Upper lobe of left lung (tissue), 6 donors: ENCODE data around the gene TOP2A. TPM values are rescaled to one million over a fixed set of nuclear protein-coding genes. Genes with fewer than 3 reads are reported as not detected.
"Not testable (repeated sequence)": the region's sequence is repeated elsewhere in the genome, so short reads cannot be mapped to it uniquely, and the experiment has no call there.

Source experiments
- ATAC-seq, 2 donors: fragments of 200-7000 bp; cut with Tn5 transposase; one replicate each; pipeline ENCODE4 v1.9.1; 2022; ENCODE audit warnings: mild to moderate bottlenecking in 2 of 2, moderate library complexity in 2 of 2; ENCODE audit not compliant: low FRiP score in 2 of 2
- DNase-seq, 2 donors: peaks; one replicate each; pipeline ENCODE4 v3.0.0-alpha.2; 2019 to 2020
- H3K27ac ChIP-seq, 4 donors: fragments of 200-600 bp; sonication (generic); one replicate each; pipeline ENCODE4 v1.5.1; 2016 to 2019
- H3K27me3 ChIP-seq, 4 donors: fragments of 200-600 bp; sonication (generic); one replicate each; pipeline ENCODE4 v1.5.1; 2017 to 2019
- H3K36me3 ChIP-seq, 4 donors: fragments of 200-600 bp; sonication (generic); one replicate each; pipeline ENCODE4 v1.5.1; 2016 to 2019
- H3K4me1 ChIP-seq, 4 donors: fragments of 200-600 bp; sonication (generic); one replicate each; pipeline ENCODE4 v1.5.1; 2018 to 2019
- H3K4me3 ChIP-seq, 4 donors: fragments of 200-600 bp; sonication (generic); one replicate each; pipeline ENCODE4 v1.5.1; 2017 to 2019; ENCODE audit warnings: mild to moderate bottlenecking in 2 of 4, moderate library complexity in 1 of 4
- H3K9me3 ChIP-seq, 4 donors: fragments of 200-600 bp; sonication (generic); one replicate each; pipeline ENCODE4 v1.5.1; 2018 to 2019
- EP300 ChIP-seq, 4 donors: sonication (generic); formaldehyde crosslinking; IDR thresholded peaks; one replicate each; pipeline ENCODE4 v1.5.1; 2017; ENCODE audit warnings: antibody characterized with exemption in 4 of 4, control low read depth in 2 of 4
- POLR2A ChIP-seq, 4 donors: fragments of 450-650 bp; IDR thresholded peaks; one replicate each; pipeline ENCODE4 v1.5.1; 2016 to 2017; ENCODE audit warnings: antibody characterized with exemption in 4 of 4, mild to moderate bottlenecking in 2 of 4
- POLR2AphosphoS5 ChIP-seq, 2 donors: sonication (generic); formaldehyde crosslinking; IDR thresholded peaks; one replicate each; pipeline ENCODE4 v1.5.1; 2017; ENCODE audit warnings: antibody characterized with exemption in 2 of 2
- WGBS, 2 donors: methylation state at CpG; one replicate each; pipeline ENCODE4 v1.1.5; 2017 to 2018; 5-methylcytosine and 5-hydroxymethylcytosine counted together
- total RNA-seq, 6 donors: library from RNA; depleted of rRNA in 4 of 6; stranded (reverse); fragments of >200 nt in 4 of 6; gene quantifications; one replicate each; pipeline versions ENCODE4 v1.1.0 to v1.2.1, GENCODE V29; 2016 to 2021
- TF ChIP-seq, protein P1 (sequence below), 6 experiments: fragments of 450-650 bp in 4 of 6; fragments of 200-600 bp in 2 of 6; sonication (generic) in 2 of 6; IDR thresholded peaks; one replicate each; pipeline ENCODE4 v1.5.1; 2016 to 2019; ENCODE audit warnings: antibody characterized with exemption in 6 of 6
- donor health status: DM: no; HTN: no; CAD: no; lungs with moderate emphysema.
- donor health status: DM: no; HTN: yes; CAD: no; lungs with severe emphysema.

TOP2A gene
- total RNA-seq, 6 donors from 2014 or later = under 0.01 to 14.5 (median 6.2) TPM

DNA sequence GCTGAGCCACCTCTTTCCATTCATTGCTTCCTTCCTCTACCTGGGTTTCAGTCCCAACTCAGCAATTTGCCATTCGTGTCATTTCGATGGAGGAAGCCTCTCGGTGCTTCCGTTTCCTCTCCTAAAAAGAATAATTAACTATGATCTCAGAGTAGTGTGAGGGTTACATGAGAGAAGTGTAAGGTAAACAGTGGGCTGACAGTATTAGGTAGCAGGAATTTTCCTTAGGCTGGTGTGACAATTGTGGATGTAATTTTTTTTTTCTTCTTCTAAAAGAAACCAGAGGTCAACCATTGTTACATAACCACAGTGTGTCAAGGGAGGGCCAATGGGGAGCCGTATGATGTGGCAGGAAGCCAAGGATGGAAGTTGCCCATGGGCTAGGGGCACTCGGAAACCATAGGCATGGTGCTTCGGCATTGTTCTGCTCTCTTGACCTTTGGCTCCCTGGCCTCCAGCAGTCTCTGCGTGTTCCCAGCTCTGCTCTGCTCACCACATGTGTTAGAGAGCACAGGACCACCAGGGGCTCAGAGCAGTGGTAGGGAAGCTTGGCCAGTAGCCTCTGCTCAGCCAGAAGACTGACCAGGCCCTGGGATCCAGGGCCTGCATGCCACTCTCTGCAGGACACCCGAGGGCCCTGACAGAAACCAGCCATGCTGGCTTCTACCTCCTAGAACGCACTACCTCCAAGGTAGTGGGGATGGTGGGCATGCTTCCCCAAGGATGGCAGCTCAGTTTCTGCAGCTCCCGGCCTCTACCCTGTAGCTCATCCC, 2.0 kb upstream of the TOP2A start:
- H3K27ac ChIP-seq = peak overlapping the region in 2 of 4 donors; percentile 17 to 48
- TF ChIP-seq, protein P1, sequence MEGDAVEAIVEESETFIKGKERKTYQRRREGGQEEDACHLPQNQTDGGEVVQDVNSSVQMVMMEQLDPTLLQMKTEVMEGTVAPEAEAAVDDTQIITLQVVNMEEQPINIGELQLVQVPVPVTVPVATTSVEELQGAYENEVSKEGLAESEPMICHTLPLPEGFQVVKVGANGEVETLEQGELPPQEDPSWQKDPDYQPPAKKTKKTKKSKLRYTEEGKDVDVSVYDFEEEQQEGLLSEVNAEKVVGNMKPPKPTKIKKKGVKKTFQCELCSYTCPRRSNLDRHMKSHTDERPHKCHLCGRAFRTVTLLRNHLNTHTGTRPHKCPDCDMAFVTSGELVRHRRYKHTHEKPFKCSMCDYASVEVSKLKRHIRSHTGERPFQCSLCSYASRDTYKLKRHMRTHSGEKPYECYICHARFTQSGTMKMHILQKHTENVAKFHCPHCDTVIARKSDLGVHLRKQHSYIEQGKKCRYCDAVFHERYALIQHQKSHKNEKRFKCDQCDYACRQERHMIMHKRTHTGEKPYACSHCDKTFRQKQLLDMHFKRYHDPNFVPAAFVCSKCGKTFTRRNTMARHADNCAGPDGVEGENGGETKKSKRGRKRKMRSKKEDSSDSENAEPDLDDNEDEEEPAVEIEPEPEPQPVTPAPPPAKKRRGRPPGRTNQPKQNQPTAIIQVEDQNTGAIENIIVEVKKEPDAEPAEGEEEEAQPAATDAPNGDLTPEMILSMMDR (IDR thresholded peaks at IDR 0.05) = no peak
- TF ChIP-seq POLR2AphosphoS5 (IDR thresholded peaks at IDR 0.05) (no peak), POLR2A (IDR thresholded peaks at IDR 0.05) (no peak), EP300 (IDR thresholded peaks at IDR 0.05) (peak in 1 of 4 donors; percentile 9)
- DNase-seq = no peak

DNA sequence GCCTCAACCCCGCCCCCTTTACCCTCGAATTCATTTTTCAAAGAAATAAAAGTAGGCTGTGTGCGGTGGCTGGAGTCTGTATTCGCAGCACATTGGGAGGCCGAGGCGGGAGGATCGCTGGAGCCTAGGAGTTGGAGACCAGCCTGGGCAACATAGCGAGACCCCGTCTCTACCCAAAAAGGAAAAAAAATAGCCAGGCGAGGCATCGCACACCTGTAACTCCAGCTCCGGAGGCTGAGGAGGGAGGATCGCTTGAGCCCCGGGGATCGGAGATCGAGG, 671 bp upstream of the TOP2A start:
- TF ChIP-seq POLR2AphosphoS5 (IDR thresholded peaks at IDR 0.05) (no peak), POLR2A (IDR thresholded peaks at IDR 0.05) (no peak), EP300 (IDR thresholded peaks at IDR 0.05) (no peak)
- TF ChIP-seq, protein P1 (IDR thresholded peaks at IDR 0.05) = no peak
- DNase-seq = no peak
- ATAC-seq = no peak
- H3K4me3 ChIP-seq = peak overlapping the region; percentile 36 to 87 (median 73)
- H3K4me1 ChIP-seq = peaks cover 14 to 43% (median 24%) of the 10 kb centered on the region in 4 donors
- 65 to 67% methylated on average over 16 of the region's 16 CpGs for WGBS, 2 donors
- peak overlapping the region; percentile 38 to 82 (median 56) for H3K27ac ChIP-seq
- H3K27me3 ChIP-seq = no peaks in the 10 kb centered on the region
- H3K9me3 ChIP-seq = no peaks in the 10 kb centered on the region
- H3K36me3 ChIP-seq = no peaks in the 10 kb centered on the region

More for the DNA sequence above, 2.0 kb upstream of the TOP2A start:
- H3K4me3 ChIP-seq = no peak overlapping the region
- no peaks in the 10 kb centered on the region for H3K9me3 ChIP-seq
- no peak for ATAC-seq
- 31 to 42% methylated on average over 9 to 11 of the region's 11 CpGs for WGBS, 2 donors
- no peaks in the 10 kb centered on the region for H3K36me3 ChIP-seq
- peaks cover 14 to 48% (median 25%) of the 10 kb centered on the region in 4 donors for H3K4me1 ChIP-seq
- no peaks in the 10 kb centered on the region for H3K27me3 ChIP-seq

DNA sequence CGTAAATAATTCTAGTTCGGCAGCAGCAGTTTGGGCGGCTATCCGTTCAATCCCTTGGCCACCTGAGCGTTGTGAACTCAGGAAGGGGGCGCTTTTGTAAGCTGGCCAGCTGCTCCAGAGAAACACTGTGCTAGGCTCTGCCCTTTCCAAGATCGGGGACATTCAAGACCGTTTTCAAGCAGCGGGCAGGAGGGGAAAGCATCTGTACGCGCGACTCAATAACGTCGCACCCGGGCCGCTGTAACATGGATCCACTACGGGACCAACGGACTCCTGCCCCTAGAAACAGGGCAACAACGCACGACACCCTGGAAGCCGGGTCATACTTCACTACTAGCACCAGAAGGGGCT, 463 bp downstream of the TOP2A start:
- no peak for ATAC-seq
- no peak for TF ChIP-seq POLR2A (IDR thresholded peaks at IDR 0.05)
- no peak for TF ChIP-seq EP300 (IDR thresholded peaks at IDR 0.05)
- no peak for TF ChIP-seq POLR2AphosphoS5 (IDR thresholded peaks at IDR 0.05)
- TF ChIP-seq, protein P1 (IDR thresholded peaks at IDR 0.05) = no peak

DNA sequence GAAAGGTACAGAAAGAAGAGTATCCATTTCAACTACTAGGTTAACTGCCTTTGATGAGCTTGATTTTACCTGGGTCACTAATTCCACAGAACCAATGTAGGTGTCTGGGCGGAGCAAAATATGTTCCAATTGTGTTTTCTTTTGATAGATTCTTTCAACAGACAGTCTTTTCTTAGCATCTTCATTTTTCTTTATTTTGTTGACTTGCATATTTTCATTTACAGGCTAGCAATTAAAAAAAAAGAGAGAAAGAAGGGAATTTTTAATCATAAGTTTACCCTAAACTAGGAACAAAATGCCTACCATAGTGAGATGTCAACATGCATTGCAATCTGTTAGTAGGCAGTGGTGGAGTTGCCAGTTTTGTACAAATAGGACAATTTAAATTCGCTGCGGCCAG, 1.0 kb downstream of the TOP2A start:
- H3K27ac ChIP-seq = no peak overlapping the region
- peaks cover 14 to 39% (median 24%) of the 10 kb centered on the region in 4 donors for H3K4me1 ChIP-seq
- H3K4me3 ChIP-seq = peak overlapping the region in 2 of 4 donors; percentile 76 to 87
- no peaks in the 10 kb centered on the region for H3K27me3 ChIP-seq
- H3K9me3 ChIP-seq = no peaks in the 10 kb centered on the region
- TF ChIP-seq EP300 (IDR thresholded peaks at IDR 0.05) = no peak
- ATAC-seq (no peak), DNase-seq (no peak)
- no peaks in the 10 kb centered on the region for H3K36me3 ChIP-seq
- 39 to 40% methylated on average over 3 of the region's 3 CpGs for WGBS, 2 donors

More for the DNA sequence above, 463 bp downstream of the TOP2A start:
- Histone ChIP-seq H3K36me3 (no peaks in the 10 kb centered on the region), H3K27me3 (no peaks in the 10 kb centered on the region), H3K27ac (peak overlapping the region in 2 of 4 donors; percentile 56 to 60), H3K4me1 (peaks cover 14 to 39% (median 24%) of the 10 kb centered on the region in 4 donors), H3K9me3 (no peaks in the 10 kb centered on the region), H3K4me3 (peak overlapping the region; percentile 43 to 87 (median 73))
- 0% methylated on average over 4 to 12 of the region's 21 CpGs for WGBS, 2 donors
- no peak for DNase-seq

DNA sequence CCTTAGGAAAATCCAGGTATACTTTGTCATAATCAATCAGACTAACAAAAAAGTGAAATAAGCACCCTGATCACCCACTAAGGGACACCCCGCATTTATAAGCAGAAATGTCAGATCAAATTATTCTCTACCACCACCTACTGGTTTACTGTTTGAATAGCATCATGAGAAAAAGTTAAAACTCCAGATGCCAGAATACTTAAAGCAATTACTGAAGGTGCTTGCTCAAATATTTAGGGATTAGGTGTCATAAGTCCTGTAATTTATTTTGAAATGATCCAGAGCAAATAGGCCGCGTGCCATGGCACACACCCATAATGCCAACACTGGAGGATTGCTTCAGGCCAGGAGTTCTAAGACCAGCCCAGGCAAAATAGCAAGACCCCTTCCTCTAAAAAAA, 2.3 kb downstream of the TOP2A start:
- peak overlapping the region in 1 of 4 donors; percentile 0 for H3K4me3 ChIP-seq

DNA sequence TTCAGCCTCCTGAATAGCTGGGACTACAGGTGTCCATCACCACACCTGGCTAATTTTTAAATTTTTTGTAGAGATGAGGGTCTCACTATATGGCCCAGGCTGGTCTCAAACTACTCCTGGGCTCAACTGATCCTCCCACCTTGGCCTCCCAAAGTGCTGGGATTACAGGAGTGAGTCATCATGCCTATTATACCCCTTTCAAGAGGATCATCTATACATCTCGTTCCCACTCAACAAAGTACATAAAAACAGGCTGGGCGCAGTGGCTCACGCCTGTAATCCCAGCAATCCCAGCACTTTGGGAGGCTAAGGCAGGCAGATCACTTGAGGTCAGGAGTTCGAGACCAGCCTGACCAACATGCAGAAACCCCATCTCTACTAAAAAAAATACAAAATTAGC, 3.4 kb downstream of the TOP2A start:
- not testable (repeated sequence) for H3K36me3 ChIP-seq, DNase-seq, H3K27me3 ChIP-seq, H3K27ac ChIP-seq, H3K9me3 ChIP-seq, H3K4me3 ChIP-seq, ATAC-seq
- 85 to 91% methylated on average over 4 of the region's 4 CpGs for WGBS, 2 donors
- peaks cover 11 to 30% (median 20%) of the 10 kb centered on the region in 4 donors for H3K4me1 ChIP-seq

More for the DNA sequence above, 2.3 kb downstream of the TOP2A start:
- H3K36me3 ChIP-seq = no peaks in the 10 kb centered on the region
- DNase-seq = no peak
- H3K4me1 ChIP-seq = peaks cover 14 to 39% (median 24%) of the 10 kb centered on the region in 4 donors
- H3K27ac ChIP-seq = no peak overlapping the region
- H3K9me3 ChIP-seq = no peaks in the 10 kb centered on the region
- H3K27me3 ChIP-seq = no peaks in the 10 kb centered on the region
- no peak for ATAC-seq
- WGBS, 2 donors = 33 to 36% methylated on average over 3 of the region's 3 CpGs
- TF ChIP-seq POLR2A (IDR thresholded peaks at IDR 0.05) (no peak), EP300 (IDR thresholded peaks at IDR 0.05) (no peak), POLR2AphosphoS5 (IDR thresholded peaks at IDR 0.05) (no peak)
- TF ChIP-seq, protein P1 (IDR thresholded peaks at IDR 0.05) = peak; percentile 47 to 72 (median 60)
